ENCODE results near the gene UCKL1.
A peak's percentile ranks its signal among the peaks of the same experiment; 100 is the strongest.
"Not testable (repeated sequence)": the region's sequence is repeated elsewhere in the genome, so short reads cannot be mapped to it uniquely, and the experiment has no call there.

Gene UCKL1

GRCh38 chr20:63961664-63962425 is 5.6 kb upstream of the UCKL1 start:
- ATAC-seq (replicated peaks; ENCODE audit: extremely low read depth, poor library complexity, severe bottlenecking), result no peak
- Mint-ChIP-seq H3K4me1 (peaks cover 5% of the 10 kb centered on the region), H3K36me3 (ENCODE audit: insufficient read depth) (peaks cover 5% of the 10 kb centered on the region), H3K4me3 (no peak overlapping the region), H3K9me3 (no peaks in the 10 kb centered on the region), H3K27ac (ENCODE audit: low read depth) (no peak overlapping the region), H3K27me3 (no peaks in the 10 kb centered on the region)
- DNase-seq (ENCODE audit: low spot score in 2 of 2), result no peak

- not testable (repeated sequence) for H3K27me3 Mint-ChIP-seq; H3K4me1 Mint-ChIP-seq; DNase-seq (ENCODE audit: low spot score in 2 of 2); ATAC-seq (replicated peaks; ENCODE audit: extremely low read depth, poor library complexity, severe bottlenecking); H3K27ac Mint-ChIP-seq (ENCODE audit: low read depth); H3K9me3 Mint-ChIP-seq; H3K4me3 Mint-ChIP-seq; H3K36me3 Mint-ChIP-seq (ENCODE audit: insufficient read depth)
These were observed 4.7 kb upstream of the UCKL1 start for GRCh38 chr20:63960654-63961621.

GRCh38 chr20:63959699-63960075 is 3.5 kb upstream of the UCKL1 start:
- DNase-seq (ENCODE audit: low spot score in 2 of 2) (no peak), ATAC-seq (replicated peaks; ENCODE audit: extremely low read depth, poor library complexity, severe bottlenecking) (no peak)
- Mint-ChIP-seq H3K9me3 (no peaks in the 10 kb centered on the region), H3K4me3 (no peak overlapping the region), H3K4me1 (peaks cover 12% of the 10 kb centered on the region), H3K27ac (ENCODE audit: low read depth) (no peak overlapping the region), H3K36me3 (ENCODE audit: insufficient read depth) (peaks cover 10% of the 10 kb centered on the region), H3K27me3 (no peaks in the 10 kb centered on the region)

- DNase-seq (ENCODE audit: low spot score in 2 of 2), result no peak
- Mint-ChIP-seq H3K27ac (ENCODE audit: low read depth) (no peak overlapping the region), H3K4me3 (no peak overlapping the region)
These were observed 2.9 kb upstream of the UCKL1 start for GRCh38 chr20:63958964-63959698.

GRCh38 chr20:63958471-63958870 is 2.3 kb upstream of the UCKL1 start:
- Mint-ChIP-seq H3K4me3 (no peak overlapping the region), H3K27me3 (no peaks in the 10 kb centered on the region), H3K9me3 (no peaks in the 10 kb centered on the region), H3K4me1 (peaks cover 24% of the 10 kb centered on the region), H3K27ac (ENCODE audit: low read depth) (no peak overlapping the region), H3K36me3 (ENCODE audit: insufficient read depth) (peaks cover 17% of the 10 kb centered on the region)
- ATAC-seq (replicated peaks; ENCODE audit: extremely low read depth, poor library complexity, severe bottlenecking) (no peak), DNase-seq (ENCODE audit: low spot score in 2 of 2) (no peak)

More at GRCh38 chr20:63958964-63959698, 2.9 kb upstream of the UCKL1 start:
- peaks cover 18% of the 10 kb centered on the region for H3K4me1 Mint-ChIP-seq
- no peak for ATAC-seq (replicated peaks; ENCODE audit: extremely low read depth, poor library complexity, severe bottlenecking)
- no peaks in the 10 kb centered on the region for H3K27me3 Mint-ChIP-seq
- H3K36me3 Mint-ChIP-seq (ENCODE audit: insufficient read depth), result peaks cover 15% of the 10 kb centered on the region
- H3K9me3 Mint-ChIP-seq, result no peaks in the 10 kb centered on the region

- no peak for ATAC-seq (replicated peaks; ENCODE audit: extremely low read depth, poor library complexity, severe bottlenecking)
- Mint-ChIP-seq H3K9me3 (no peaks in the 10 kb centered on the region), H3K27me3 (no peaks in the 10 kb centered on the region), H3K36me3 (ENCODE audit: insufficient read depth) (peaks cover 20% of the 10 kb centered on the region), H3K27ac (ENCODE audit: low read depth) (no peak overlapping the region), H3K4me1 (peaks cover 30% of the 10 kb centered on the region), H3K4me3 (peak overlapping the region; percentile 25)
- no peak for DNase-seq (ENCODE audit: low spot score in 2 of 2)
These were observed 1.6 kb upstream of the UCKL1 start for GRCh38 chr20:63957690-63958441.

GRCh38 chr20:63957004-63957689 is 931 bp upstream of the UCKL1 start:
- Mint-ChIP-seq H3K36me3 (ENCODE audit: insufficient read depth) (peaks cover 25% of the 10 kb centered on the region), H3K4me3 (peak overlapping the region; percentile 77), H3K27me3 (no peaks in the 10 kb centered on the region), H3K27ac (ENCODE audit: low read depth) (no peak overlapping the region), H3K9me3 (no peaks in the 10 kb centered on the region), H3K4me1 (peaks cover 35% of the 10 kb centered on the region)
- DNase-seq (ENCODE audit: low spot score in 2 of 2) (no peak), ATAC-seq (replicated peaks; ENCODE audit: extremely low read depth, poor library complexity, severe bottlenecking) (peak; percentile 39)

GRCh38 chr20:63956664-63957003 is 418 bp upstream of the UCKL1 start:
- H3K4me1 Mint-ChIP-seq, result peaks cover 35% of the 10 kb centered on the region
- H3K27ac Mint-ChIP-seq (ENCODE audit: low read depth), result peak overlapping the region; percentile 51
- no peaks in the 10 kb centered on the region for H3K9me3 Mint-ChIP-seq
- ATAC-seq (replicated peaks; ENCODE audit: extremely low read depth, poor library complexity, severe bottlenecking), result peak; percentile 10
- H3K36me3 Mint-ChIP-seq (ENCODE audit: insufficient read depth), result peaks cover 26% of the 10 kb centered on the region
- no peaks in the 10 kb centered on the region for H3K27me3 Mint-ChIP-seq
- H3K4me3 Mint-ChIP-seq, result peak overlapping the region; percentile 77
- no peak for DNase-seq (ENCODE audit: low spot score in 2 of 2)

- peaks cover 35% of the 10 kb centered on the region for H3K4me1 Mint-ChIP-seq
- no peaks in the 10 kb centered on the region for H3K9me3 Mint-ChIP-seq
- DNase-seq (ENCODE audit: low spot score in 2 of 2), result no peak
- H3K27ac Mint-ChIP-seq (ENCODE audit: low read depth), result no peak overlapping the region
- H3K36me3 Mint-ChIP-seq (ENCODE audit: insufficient read depth), result peaks cover 26% of the 10 kb centered on the region
- H3K4me3 Mint-ChIP-seq, result peak overlapping the region; percentile 77
- no peak for ATAC-seq (replicated peaks; ENCODE audit: extremely low read depth, poor library complexity, severe bottlenecking)
- no peaks in the 10 kb centered on the region for H3K27me3 Mint-ChIP-seq
These were observed 862 bp downstream of the UCKL1 start for GRCh38 chr20:63955281-63955826.

- H3K9me3 Mint-ChIP-seq, result no peaks in the 10 kb centered on the region
- H3K27ac Mint-ChIP-seq (ENCODE audit: low read depth), result peak overlapping the region; percentile 85
These were observed 2.3 kb downstream of the UCKL1 start for GRCh38 chr20:63953764-63954429.

GRCh38 chr20:63952769-63953168 is 3.4 kb downstream of the UCKL1 start:
- H3K4me1 Mint-ChIP-seq, result peaks cover 58% of the 10 kb centered on the region

More at GRCh38 chr20:63953764-63954429, 2.3 kb downstream of the UCKL1 start:
- DNase-seq (ENCODE audit: low spot score in 2 of 2) (no peak), ATAC-seq (replicated peaks; ENCODE audit: extremely low read depth, poor library complexity, severe bottlenecking) (no peak)
- peaks cover 47% of the 10 kb centered on the region for H3K4me1 Mint-ChIP-seq
- H3K27me3 Mint-ChIP-seq, result no peaks in the 10 kb centered on the region
- peaks cover 28% of the 10 kb centered on the region for H3K36me3 Mint-ChIP-seq (ENCODE audit: insufficient read depth)
- peak overlapping the region; percentile 77 for H3K4me3 Mint-ChIP-seq

More at GRCh38 chr20:63952769-63953168, 3.4 kb downstream of the UCKL1 start:
- DNase-seq (ENCODE audit: low spot score in 2 of 2) (no peak), ATAC-seq (replicated peaks; ENCODE audit: extremely low read depth, poor library complexity, severe bottlenecking) (no peak)
- H3K36me3 Mint-ChIP-seq (ENCODE audit: insufficient read depth), result peaks cover 34% of the 10 kb centered on the region
- no peaks in the 10 kb centered on the region for H3K9me3 Mint-ChIP-seq
- no peak overlapping the region for H3K27ac Mint-ChIP-seq (ENCODE audit: low read depth)
- H3K4me3 Mint-ChIP-seq, result peak overlapping the region; percentile 77
- no peaks in the 10 kb centered on the region for H3K27me3 Mint-ChIP-seq

All from central memory CD8-positive, alpha-beta T cell (primary cell).